Activated CD4-positive, alpha-beta T cell treated with anti-CD3 and anti-CD28 coated beads for 36 hours (primary cell): ENCODE measurements around the gene KRTAP10-4. TPM values are rescaled to one million over a fixed set of nuclear protein-coding genes. Genes with fewer than 3 reads are reported as not detected.

ENCODE experiments used
- ATAC-seq: fragments of 200-7000 bp; cut with Tn5 transposase; one replicate; pipeline ENCODE4 v1.10.0; 2021; ENCODE audit warnings: mild to moderate bottlenecking, moderate library complexity
- CTCF ChIA-PET: fragments of 350-600 bp; sonication (Branson Sonifier 250); formaldehyde crosslinking; loops from one replicate; lab custom pipeline; 2021; ENCODE audit warnings: antibody characterized with exemption; lab: Charles Lee
- POLR2A ChIA-PET: fragments of 350-600 bp; sonication (Branson Sonifier 250); formaldehyde crosslinking; loops from one replicate; lab custom pipeline; 2021; ENCODE audit warnings: antibody characterized with exemption, inconsistent platforms; lab: Charles Lee
- DNase-seq: peaks from one replicate; pipeline ENCODE4 v3.0.0-alpha.2; 2020
- H3K27ac Mint-ChIP-seq: one replicate; pipeline ENCODE4 v1.8.0; 2021; ENCODE audit warnings: mixed read lengths
- H3K27me3 Mint-ChIP-seq: one replicate; pipeline ENCODE4 v1.8.0; 2021; ENCODE audit warnings: mixed read lengths
- H3K36me3 Mint-ChIP-seq: one replicate; pipeline ENCODE4 v1.8.0; 2021; ENCODE audit warnings: low read depth, mixed read lengths
- H3K4me1 Mint-ChIP-seq: one replicate; pipeline ENCODE4 v1.8.0; 2021; ENCODE audit warnings: mixed read lengths
- H3K4me3 Mint-ChIP-seq: one replicate; pipeline ENCODE4 v1.8.0; 2021; ENCODE audit warnings: mild to moderate bottlenecking, moderate library complexity, mixed read lengths
- H3K9me3 Mint-ChIP-seq: one replicate; pipeline ENCODE4 v1.8.0; 2021; ENCODE audit warnings: low read depth, mixed read lengths
- intact Hi-C, 2 experiments: fragments of 100-400 bp; cut with DNase I in 1 of 2; cut with micrococcal nuclease in 1 of 2; formaldehyde crosslinking; loops; one replicate each; pipeline versions ENCODE4 v1.14.2 to v1.15.1; 2022 to 2024; cut with DNase I, micrococcal nuclease
- total RNA-seq, 2 experiments: library from RNA; stranded (reverse); gene quantifications; one replicate each; pipeline ENCODE4 v1.2.3, GENCODE V29; 2021

The KRTAP10-4 gene
- total RNA-seq, 2 experiments from 2014 or later = not detected

- no peak overlapping the region for H3K4me3 Mint-ChIP-seq
- ChIA-PET POLR2A (no interaction called here), CTCF (no interaction called here)
- H3K36me3 Mint-ChIP-seq = peaks cover 2% of the 10 kb centered on the region
- peak; percentile 42 for ATAC-seq
- DNase-seq = no peak
- H3K27ac Mint-ChIP-seq = peak overlapping the region; percentile 27
- H3K9me3 Mint-ChIP-seq = peaks cover 15% of the 10 kb centered on the region
- intact Hi-C loops = no loop called here
- H3K4me1 Mint-ChIP-seq = peaks cover 12% of the 10 kb centered on the region
- no peaks in the 10 kb centered on the region for H3K27me3 Mint-ChIP-seq
Observed at GRCh38 chr21:44564886-44565598, 8.5 kb upstream of the KRTAP10-4 start.

GRCh38 chr21:44566403-44566802 is 7.1 kb upstream of the KRTAP10-4 start:
- Mint-ChIP-seq H3K27ac (no peak overlapping the region), H3K27me3 (no peaks in the 10 kb centered on the region), H3K9me3 (peaks cover 9% of the 10 kb centered on the region), H3K36me3 (no peaks in the 10 kb centered on the region), H3K4me3 (no peak overlapping the region), H3K4me1 (peaks cover 12% of the 10 kb centered on the region)
- DNase-seq (no peak), ATAC-seq (no peak)
- intact Hi-C loops = no loop called here
- POLR2A ChIA-PET = no interaction called here
- CTCF ChIA-PET = no interaction called here

DNA sequence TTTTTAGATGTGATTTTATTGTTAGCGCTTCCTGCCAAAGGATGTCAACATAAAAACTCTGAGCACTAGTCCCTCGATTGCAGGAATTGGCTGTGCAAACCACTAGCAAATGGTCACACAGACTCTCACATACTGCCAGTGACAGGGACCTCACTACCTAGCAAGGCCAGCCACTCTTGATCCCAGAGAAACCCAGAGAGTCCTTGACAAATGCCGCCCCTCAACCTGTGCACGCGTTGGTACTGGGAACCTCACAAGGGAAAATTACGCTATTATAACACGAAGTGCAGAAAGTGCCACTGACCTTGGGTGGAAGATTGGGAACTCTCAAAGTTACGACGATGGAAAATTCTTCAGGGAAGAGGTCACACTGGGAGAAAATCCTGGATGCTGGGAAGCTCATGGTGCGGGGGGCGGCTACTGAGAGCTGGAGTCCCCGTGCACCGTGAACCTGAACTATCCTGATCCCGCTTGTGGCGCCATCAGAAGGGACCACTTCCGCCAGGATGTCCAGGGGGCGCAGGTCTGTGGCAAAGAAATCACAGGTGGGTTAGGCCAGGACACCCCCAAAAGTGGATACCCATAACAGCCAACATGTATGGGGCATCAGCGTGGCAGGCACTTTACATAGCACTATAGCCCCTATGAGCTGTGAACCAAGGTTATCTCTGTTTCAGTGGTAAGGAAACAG is 5.9 kb upstream of the KRTAP10-4 start:
- ATAC-seq = no peak
- DNase-seq = no peak
- ChIA-PET POLR2A (no interaction called here), CTCF (no interaction called here)
- peaks cover 12% of the 10 kb centered on the region for H3K4me1 Mint-ChIP-seq
- intact Hi-C loops = no loop called here
- no peaks in the 10 kb centered on the region for H3K27me3 Mint-ChIP-seq
- H3K36me3 Mint-ChIP-seq = no peaks in the 10 kb centered on the region
- no peak overlapping the region for H3K27ac Mint-ChIP-seq
- H3K9me3 Mint-ChIP-seq = peaks cover 3% of the 10 kb centered on the region
- H3K4me3 Mint-ChIP-seq = no peak overlapping the region

- Mint-ChIP-seq H3K4me1 (peaks cover 12% of the 10 kb centered on the region), H3K4me3 (no peak overlapping the region), H3K27ac (no peak overlapping the region)
Observed at GRCh38 chr21:44568261-44568660, 5.3 kb upstream of the KRTAP10-4 start.

DNA sequence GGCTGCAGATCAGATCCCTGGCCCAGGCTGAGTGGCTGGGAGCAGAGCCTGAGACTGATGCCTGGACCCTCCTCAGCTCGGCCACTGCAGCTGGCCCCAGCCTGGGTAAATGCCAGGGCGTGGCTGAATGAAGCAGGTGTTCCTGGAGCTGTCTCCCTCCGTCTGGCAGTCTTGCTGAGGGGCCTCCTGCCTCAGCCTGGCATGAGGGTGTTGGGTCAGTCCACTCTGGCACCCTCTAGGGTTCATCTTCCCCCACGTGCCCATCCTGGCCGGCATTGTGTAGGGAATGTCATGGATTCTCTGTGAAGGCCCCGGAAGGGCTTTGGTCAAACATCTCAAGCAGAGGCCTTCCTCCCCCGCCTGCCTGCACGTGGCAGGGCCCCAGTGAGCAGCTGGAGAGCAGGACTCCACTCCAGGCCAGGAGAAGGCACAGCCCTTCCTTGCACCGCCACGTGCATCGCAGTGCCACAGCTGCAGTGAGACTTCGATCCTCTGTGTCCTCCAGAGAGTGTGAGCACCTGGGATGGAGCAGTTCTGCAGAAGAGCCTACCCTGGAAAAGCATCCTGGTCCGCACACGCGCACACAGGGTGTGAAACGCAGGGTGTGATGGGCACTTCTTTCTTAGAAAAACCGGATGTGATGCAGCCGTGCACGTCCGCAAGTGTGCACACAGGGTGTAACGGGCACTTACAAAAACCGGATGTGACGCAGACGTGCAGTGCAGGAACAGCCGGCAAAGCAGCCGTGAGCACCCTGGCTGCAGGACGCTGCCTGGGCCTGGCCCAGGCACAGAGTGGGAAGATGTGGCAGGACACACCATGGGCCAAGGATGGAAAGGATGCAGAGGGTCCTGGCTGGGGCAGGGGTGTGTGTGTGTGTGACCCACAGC is 4.6 kb upstream of the KRTAP10-4 start:
- Mint-ChIP-seq H3K36me3 (no peaks in the 10 kb centered on the region), H3K4me3 (no peak overlapping the region), H3K9me3 (no peaks in the 10 kb centered on the region), H3K27me3 (no peaks in the 10 kb centered on the region), H3K4me1 (peaks cover 12% of the 10 kb centered on the region), H3K27ac (no peak overlapping the region)
- ChIA-PET CTCF (no interaction called here), POLR2A (no interaction called here)
- no peak for DNase-seq
- ATAC-seq = no peak
- intact Hi-C loops = no loop called here

More at GRCh38 chr21:44568261-44568660, 5.3 kb upstream of the KRTAP10-4 start:
- CTCF ChIA-PET = no interaction called here
- ATAC-seq (no peak), DNase-seq (no peak)
- POLR2A ChIA-PET = no interaction called here
- no peaks in the 10 kb centered on the region for H3K36me3 Mint-ChIP-seq
- no peaks in the 10 kb centered on the region for H3K27me3 Mint-ChIP-seq
- peaks cover under 1% of the 10 kb centered on the region for H3K9me3 Mint-ChIP-seq
- intact Hi-C loops = no loop called here

- CTCF ChIA-PET = no interaction called here
- no peaks in the 10 kb centered on the region for H3K9me3 Mint-ChIP-seq
Observed at GRCh38 chr21:44569861-44570517, 3.5 kb upstream of the KRTAP10-4 start.

GRCh38 chr21:44571296-44571695 is 2.2 kb upstream of the KRTAP10-4 start:
- intact Hi-C loops = no loop called here
- ChIA-PET POLR2A (no interaction called here), CTCF (no interaction called here)
- Mint-ChIP-seq H3K9me3 (no peaks in the 10 kb centered on the region), H3K36me3 (no peaks in the 10 kb centered on the region), H3K4me3 (no peak overlapping the region), H3K27me3 (peaks cover 3% of the 10 kb centered on the region), H3K4me1 (no peaks in the 10 kb centered on the region), H3K27ac (no peak overlapping the region)
- DNase-seq (no peak), ATAC-seq (no peak)

More at GRCh38 chr21:44569861-44570517, 3.5 kb upstream of the KRTAP10-4 start:
- H3K36me3 Mint-ChIP-seq = no peaks in the 10 kb centered on the region
- POLR2A ChIA-PET = no interaction called here
- no peak for DNase-seq
- intact Hi-C loops = no loop called here
- ATAC-seq = no peak
- H3K27ac Mint-ChIP-seq = no peak overlapping the region
- peaks cover 5% of the 10 kb centered on the region for H3K4me1 Mint-ChIP-seq
- peaks cover 3% of the 10 kb centered on the region for H3K27me3 Mint-ChIP-seq
- no peak overlapping the region for H3K4me3 Mint-ChIP-seq

DNA sequence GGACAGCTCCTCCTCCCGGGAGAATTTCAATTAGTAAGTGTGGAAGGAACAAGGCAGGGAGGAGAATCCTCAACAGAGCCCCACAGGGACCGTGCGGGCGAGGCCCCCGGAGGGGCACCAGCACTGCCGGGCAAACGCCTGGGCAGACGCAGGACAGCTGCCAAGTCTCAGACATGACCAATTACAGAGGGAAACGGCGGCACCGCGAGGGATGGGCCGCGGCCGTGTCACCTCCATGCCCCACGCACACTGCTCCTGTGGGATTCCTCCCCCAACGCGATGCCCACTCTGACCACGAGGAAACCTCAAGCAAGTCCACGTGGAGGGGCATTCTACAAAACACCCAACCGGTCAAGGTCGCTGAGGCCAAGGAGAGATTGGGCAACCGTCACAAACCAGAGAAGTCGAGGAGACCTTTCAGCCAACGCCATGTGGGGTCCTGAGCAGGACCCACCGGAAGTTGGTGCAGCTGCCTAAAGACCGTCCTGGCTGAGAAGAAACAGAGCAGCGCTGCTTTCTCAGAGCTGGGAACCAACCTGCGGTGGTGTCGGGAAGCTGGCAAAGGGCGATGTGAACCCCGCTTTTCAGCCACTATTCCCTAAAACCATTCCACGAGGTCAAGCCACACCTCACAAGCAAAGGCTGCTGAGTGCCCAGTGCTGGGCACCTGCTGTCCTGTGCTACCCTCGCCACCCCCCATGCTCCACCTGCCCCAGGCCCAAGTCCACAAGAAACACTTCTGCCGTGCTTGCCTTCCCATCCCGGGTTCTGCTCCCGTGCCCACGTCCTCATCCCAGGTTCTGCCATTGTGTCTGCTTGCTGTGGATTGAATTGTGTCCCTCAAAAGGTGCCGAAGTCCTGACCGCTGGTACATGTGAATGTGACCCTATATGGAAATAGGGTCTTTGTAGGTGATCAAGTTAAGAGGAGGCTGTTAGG is 1.4 kb upstream of the KRTAP10-4 start:
- POLR2A ChIA-PET = no interaction called here

DNA sequence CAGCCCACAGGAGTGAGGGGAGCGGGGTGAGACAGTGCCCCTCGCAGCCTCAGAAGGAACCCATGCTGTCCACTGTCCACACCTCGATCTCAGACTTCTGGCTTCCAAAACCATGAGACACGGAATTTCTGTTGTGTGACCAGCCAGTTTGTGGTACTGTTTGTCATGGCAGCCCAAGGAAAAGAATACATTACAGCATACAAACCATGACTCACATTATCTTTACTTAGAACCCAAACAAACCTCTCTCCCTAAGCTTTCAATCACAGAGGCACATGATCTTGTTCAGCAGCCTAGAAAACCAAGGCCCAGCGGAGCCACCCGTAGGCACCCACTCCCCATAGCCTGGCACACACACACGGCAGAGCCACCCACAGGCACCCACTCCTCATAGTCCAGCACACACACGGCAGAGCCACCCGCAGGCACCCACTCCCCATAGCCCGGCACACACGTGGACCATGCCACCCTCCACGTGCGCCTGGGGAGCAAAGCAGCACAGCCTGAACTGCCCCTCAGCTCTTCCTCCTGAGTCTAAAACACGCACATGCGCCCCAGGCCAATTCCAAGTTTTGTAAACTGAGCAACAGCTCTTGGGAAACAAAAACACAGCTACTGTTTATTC is 458 bp upstream of the KRTAP10-4 start:
- POLR2A ChIA-PET = no interaction called here
- Mint-ChIP-seq H3K27ac (no peak overlapping the region), H3K4me1 (no peaks in the 10 kb centered on the region), H3K9me3 (peaks cover 8% of the 10 kb centered on the region), H3K4me3 (no peak overlapping the region), H3K27me3 (peaks cover 3% of the 10 kb centered on the region), H3K36me3 (peaks cover 2% of the 10 kb centered on the region)
- CTCF ChIA-PET = no interaction called here
- ATAC-seq (no peak), DNase-seq (no peak)
- intact Hi-C loops = no loop called here

More for the DNA sequence above, 1.4 kb upstream of the KRTAP10-4 start:
- peaks cover 3% of the 10 kb centered on the region for H3K27me3 Mint-ChIP-seq
- DNase-seq (no peak), ATAC-seq (no peak)
- no peak overlapping the region for H3K27ac Mint-ChIP-seq
- no peak overlapping the region for H3K4me3 Mint-ChIP-seq
- H3K9me3 Mint-ChIP-seq = peaks cover under 1% of the 10 kb centered on the region
- intact Hi-C loops = no loop called here
- H3K36me3 Mint-ChIP-seq = no peaks in the 10 kb centered on the region
- H3K4me1 Mint-ChIP-seq = no peaks in the 10 kb centered on the region
- CTCF ChIA-PET = no interaction called here
